ENCODE measurements around the gene SMIM13.

The SMIM13 gene

GRCh38 chr6:11123978-11124377 is 30.3 kb downstream of the SMIM13 start:
- DNase-seq (ENCODE audit: low read depth) = no peak

DNA sequence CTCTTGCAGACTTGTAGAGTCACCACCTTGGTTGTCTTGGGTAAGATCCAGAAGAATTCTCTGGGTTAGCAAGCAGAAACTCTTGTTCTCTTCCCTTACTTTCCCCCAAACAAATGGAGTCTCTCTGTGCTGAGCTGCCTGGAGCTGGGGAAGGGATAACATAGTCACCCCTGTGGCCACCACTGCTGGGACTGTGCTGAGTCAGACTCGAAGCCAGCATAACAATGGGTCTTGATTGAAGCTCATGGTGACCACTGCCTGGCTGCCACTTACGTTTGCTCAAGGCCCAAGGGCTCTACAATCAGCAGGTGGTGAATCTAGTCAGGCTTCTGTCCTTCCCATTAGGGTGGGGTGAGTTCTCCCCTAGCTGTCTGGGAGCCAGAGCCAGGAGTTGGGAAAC is 33.2 kb downstream of the SMIM13 start:
- no peak for DNase-seq (ENCODE audit: low read depth)

DNA sequence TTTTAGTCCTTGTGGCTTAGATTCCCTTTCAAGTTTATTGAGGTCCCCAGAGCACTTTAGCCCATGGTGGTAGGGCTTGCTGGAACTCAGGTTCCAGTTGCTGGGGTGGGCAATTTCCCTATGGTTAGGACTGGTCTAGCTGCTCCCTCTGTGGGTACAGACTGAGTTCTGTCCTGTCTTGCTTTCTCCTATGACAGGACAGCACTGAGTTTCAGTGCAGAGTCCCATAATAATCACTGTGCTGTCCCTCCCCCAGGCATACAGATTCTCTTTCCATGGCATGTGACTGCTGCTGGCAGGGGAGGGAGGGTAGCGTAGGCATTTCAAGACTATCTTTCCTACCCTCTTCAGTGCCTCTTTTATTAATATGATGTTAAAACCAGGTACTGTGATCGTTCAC is 35.0 kb downstream of the SMIM13 start:
- no peak for DNase-seq (ENCODE audit: low read depth)

DNA sequence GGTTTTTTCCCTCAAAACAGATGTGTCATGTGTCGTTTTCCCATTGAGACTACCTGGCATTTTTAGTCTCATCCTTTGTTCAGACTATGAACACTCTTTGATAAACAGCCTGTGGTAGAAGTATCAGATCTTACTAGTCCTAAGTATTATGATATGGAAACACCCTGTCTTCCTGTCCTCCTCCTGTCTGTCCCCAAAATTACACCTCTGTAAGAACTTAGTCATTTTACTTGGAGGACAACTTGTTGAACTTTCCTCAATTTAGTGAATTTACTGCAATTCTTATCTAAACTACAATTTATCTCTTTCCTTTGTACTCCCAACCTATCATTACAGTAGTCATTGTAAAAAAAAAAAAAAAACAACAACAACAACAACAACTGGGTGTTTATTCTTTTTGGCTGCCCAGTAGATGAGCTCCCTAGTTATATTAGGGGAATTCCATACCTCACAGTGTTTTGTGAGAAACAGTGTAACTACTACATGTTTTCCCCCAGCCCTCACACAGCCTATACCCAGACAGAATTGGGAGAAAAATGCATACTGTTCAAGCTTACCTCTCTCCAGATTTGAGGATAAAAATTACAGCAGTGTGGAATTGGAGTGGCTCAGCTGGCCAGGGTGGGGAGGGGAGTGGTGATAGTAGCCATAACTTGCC is 36.4 kb downstream of the SMIM13 start:
- no peak for DNase-seq (ENCODE audit: low read depth)

DNA sequence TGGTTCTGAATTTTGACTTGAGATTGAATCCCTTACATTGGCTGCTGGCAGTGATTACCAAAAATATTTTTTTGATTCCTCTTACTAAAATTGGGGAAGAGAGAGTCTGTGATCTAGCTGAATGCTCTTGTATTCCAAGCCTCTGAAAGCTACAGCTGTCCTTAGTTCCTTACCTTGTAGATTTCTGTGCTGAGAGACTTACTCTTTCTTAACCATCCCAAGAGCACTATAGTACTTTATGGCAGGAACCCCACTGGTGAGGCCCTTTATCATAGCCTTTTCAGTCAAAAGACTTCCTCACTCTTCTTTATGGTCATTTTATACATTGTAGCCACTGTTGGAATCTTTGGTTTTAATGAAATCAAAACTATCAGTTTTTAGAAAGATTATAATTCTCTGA is 37.0 kb downstream of the SMIM13 start:
- DNase-seq (ENCODE audit: low read depth) = no peak

DNA sequence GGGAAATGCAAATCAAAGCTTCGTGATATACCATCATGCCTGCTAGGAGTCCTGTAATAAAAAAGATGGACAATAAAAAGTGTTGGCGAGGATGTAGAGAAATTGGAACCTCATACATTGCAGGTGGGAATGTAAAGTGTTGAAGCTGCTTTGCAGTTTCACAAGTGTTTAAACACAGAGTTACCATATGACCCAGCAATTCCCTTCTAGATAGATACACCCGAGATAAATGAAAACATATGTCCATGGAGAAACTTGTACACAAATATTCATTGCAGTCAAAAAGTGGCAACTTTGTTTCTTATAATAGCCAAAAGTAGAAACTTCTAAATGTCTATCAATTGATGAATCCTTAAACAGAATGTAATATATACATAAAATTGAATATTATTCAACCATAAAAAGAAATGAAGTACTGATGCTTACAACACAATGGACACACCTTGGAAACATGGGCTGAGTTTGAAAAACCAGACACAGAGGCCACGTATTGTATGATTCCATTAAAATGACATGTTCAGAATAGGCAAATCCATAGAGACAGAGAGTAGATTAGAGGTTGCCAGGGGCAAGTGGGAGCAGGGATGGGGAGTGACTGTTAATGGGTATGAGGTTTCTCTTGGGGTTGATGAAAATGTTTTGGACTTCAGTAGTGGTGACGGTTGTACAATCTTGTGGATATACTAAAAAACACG is 38.7 kb downstream of the SMIM13 start:
- no peak for DNase-seq (ENCODE audit: low read depth)

DNA sequence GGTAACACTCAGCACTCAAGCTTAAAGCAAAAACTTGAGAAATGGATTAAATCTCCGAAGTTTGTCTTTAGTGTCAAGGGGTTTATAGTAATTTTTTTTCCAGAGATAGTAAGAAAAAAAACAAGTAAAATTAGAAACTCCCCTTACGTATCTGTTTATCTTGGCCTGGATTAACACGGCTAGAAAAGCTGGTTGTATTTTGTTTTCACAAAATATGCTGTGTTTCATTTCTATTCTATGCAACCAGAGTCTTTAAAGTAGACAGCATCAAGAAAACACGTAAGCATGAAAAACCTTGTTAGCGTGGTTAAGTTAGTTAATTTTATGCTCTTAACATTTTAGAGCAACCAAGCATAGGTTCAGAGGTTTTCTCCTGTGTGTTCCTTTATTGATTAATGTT is 39.6 kb downstream of the SMIM13 start:
- no peak for DNase-seq (ENCODE audit: low read depth)

DNA sequence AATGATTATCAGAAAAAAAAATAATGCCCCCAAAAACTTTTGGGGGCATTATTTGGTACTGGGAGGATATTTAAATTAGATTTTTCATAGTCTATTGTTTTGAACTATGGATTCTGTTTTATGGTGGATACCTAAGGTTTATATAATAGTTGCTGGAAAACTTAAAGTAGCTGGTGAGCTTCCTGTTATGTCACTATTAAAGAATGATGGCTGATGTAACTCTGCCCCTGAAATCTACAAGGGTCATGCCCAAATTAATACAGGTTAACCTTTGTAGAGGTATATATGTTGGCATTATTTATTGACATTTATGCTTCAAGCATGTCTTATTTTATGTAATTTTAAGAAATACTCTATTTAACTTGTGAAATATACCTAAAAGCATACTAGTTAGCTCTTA is 43.2 kb downstream of the SMIM13 start:
- DNase-seq (ENCODE audit: low read depth) = no peak

DNA sequence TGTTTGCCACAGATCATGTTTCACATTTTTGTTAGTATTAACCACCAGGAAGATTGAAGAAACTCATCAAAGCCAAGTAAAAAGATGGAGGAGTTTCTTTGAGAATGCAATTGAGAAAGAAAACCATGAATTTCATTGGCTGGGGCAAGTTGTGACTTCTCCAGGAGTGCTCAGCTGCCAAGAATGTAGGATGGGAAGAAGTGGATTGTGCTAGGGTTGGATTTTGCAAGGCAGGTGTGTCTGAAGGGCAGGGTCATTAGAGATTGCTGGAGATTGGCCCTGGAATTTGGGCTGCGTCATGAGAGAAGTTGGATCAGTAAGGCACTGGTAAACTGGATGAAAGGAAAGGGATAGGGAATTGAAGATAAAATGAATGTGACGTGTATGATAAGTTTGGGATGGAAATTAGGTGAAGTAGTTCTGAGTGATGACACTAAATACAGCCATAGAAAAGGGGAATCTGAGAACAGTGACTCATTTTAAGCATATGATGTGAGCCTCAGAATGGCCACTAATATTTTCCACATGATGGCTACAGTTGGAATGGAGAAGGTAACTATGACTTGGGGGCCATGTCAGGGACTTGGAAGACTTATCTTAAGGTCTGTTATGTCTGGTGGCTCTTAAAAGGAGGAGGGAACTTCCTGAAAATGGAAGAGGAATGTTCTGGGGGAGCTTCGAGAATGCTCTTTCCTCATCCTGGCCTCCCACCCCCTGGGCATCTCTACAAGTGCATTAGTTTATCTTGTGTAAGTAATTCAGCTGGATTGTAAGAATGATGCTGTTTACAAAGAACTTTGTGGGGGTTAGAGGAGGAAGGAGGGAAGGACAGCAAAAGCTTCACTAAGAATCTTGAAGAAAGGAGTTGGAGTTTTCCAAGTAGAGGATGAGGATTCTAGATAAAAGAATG is 45.7 kb downstream of the SMIM13 start:
- peak; percentile 26 for DNase-seq (ENCODE audit: low read depth)

DNA sequence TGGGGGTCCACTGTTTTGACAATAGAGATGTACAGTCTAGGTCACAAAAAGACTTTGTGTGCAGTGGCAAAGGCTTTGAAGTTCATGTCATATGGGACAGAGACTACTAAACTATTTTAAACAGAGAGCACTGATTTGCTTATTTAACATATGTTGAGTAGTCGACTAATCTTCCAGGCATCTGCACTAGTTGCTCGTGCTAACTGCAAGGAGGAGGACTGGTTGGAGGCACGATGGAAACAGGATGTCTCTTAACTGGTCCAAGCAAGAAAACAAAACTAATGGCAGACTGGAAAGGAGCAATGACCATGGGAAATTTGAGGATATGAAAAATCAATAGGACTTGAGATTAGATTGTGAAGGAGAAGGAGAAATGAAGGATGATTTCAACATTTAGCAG is 46.4 kb downstream of the SMIM13 start:
- DNase-seq (ENCODE audit: low read depth) = no peak

DNA sequence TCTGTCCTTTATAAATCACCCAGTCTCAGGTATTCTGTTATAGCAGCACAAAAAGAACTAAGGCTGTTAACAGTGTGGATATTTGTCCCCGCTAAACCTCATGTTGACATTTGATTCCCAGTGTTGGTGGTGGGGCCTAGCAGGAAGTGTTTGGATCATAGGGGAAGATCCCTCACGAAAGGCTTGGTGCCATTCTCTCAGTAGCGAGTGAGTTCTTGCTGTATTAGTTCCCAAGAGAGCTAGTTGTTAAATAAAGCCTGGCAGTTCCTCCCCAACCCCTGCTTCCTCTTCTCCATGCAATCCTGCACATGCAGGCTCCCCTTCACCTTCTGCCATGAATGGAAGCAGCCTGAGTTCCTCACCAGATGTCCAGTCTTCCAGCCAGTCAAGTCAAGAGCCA is 47.7 kb downstream of the SMIM13 start:
- DNase-seq (ENCODE audit: low read depth) = no peak

DNA sequence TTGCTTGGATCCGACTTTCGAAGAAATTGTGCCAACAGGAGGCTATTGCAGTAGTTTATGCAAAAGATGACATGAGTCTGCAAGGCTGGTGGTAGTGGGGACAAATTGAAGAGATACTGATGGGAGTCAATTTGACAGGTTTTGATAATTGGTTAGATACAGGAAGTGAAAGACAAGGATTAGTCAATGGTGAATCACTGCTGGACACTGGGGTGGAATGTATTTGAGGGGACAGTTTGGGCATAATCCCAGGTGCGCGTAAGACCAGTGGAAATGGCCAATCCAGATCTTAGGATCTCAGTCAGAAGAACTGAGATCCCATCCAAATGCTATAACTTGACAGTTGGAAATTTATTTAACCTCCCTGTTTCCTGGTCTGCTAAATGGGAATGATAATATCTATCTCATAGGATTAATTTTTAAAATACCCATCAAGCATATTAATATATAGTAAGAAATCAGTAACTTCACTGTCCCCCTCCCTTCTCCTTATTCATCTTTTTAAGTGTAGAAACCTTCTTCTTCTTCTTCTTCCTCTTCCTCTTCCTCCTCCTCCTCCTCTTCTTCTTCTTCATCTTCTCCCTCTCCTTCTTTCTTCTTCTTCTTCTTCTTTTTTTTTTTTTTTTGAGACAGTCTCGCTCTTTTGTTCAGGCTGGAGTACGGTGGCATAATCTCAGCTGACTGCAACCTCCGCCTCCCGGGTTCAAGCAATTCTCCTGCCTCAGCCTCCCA is 48.8 kb downstream of the SMIM13 start:
- DNase-seq (ENCODE audit: low read depth) = no peak

GRCh38 chr6:11143394-11144371 is 50.0 kb downstream of the SMIM13 start:
- peak; percentile 58 for DNase-seq (ENCODE audit: low read depth)

DNA sequence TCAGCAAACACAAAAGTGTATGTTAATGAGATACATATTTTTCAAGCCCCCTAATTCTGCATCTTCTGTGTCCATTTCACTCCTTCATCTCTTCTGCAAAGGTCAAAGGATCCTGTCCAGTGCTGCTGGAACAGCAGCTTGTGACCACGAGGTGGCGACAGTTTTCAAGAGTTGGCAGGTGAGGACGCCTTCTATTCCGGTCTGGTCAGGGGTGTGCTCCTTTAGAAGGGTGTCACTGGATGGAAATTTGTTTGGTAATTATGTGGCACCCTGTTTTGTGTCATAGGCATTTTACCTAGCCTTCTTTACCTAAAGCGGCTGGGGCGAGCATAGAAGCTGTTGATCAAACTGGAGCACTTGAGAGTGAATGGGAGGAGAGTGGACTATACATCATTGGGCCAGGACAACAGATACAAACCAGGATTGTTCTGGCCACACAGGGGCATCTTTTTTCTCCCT is 50.8 kb downstream of the SMIM13 start:
- peak; percentile 64 for DNase-seq (ENCODE audit: low read depth)

GRCh38 chr6:11146117-11146826 is 52.6 kb downstream of the SMIM13 start:
- no peak for DNase-seq (ENCODE audit: low read depth)

DNA sequence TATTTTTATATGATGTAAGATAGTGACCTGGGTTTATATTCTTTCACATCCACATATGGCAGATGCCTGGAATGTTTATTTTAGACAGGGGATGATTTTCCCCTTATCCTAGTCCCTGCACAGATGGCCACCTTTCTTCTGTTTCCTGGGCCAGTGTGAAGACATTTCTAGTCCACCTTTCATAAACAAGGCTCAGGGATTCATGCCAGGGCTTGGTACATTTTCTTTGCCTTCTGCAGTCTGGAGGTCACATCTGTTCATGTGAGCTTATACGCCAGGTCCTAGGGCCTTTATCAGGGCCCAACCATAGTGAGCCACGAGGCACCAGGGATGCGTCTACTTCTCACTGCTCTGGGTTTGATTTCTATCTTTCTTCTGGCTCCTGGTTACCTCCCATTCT is 55.9 kb downstream of the SMIM13 start:
- no peak for DNase-seq (ENCODE audit: low read depth)

GRCh38 chr6:11151488-11151887 is 57.9 kb downstream of the SMIM13 start:
- no peak for DNase-seq (ENCODE audit: low read depth)

GRCh38 chr6:11152581-11152980 is 58.9 kb downstream of the SMIM13 start:
- DNase-seq (ENCODE audit: low read depth) = no peak

DNA sequence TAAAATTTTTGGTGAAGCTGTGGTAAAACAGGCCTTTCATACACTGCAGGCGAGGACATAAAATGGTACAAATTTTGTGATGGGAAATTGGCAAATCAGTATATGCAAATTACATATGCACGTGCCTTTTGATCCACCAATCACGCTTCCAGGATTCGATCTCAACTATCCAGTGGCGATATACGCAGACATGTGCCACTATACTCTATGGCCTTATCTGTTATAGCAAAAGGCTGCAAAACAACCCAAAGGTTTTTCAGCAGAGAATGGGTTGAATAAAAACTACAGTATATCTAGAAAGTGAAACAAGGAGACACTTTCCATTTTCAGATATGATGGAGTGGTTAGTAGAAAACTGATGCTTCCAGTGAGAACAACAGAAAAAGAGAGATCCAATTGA is 59.8 kb downstream of the SMIM13 start:
- DNase-seq (ENCODE audit: low read depth) = no peak

DNA sequence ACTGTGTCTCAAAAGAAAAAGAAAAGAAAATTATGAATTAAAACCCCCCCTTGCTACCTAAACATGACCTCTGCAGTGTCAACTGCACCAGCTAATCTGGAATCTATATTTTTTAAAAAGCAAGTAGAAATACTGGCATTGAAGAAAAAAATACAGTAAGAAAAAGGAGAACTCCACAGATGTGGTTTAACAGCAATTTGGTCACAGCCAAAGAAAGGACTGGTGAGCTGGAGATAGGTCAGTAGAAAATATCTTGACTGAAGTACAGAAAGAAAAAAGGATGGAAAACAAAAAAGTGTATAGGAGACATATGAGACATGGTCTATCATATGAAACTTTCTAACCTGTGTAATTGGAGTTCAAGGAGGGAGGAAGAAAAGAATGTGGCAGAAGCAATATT is 62.0 kb downstream of the SMIM13 start:
- DNase-seq (ENCODE audit: low read depth) = no peak

Data from fibroblast of the conjunctiva (primary cell).